IPS-20b (cell line): ENCODE measurements around the gene CCDC88A.
"Not testable (repeated sequence)": the region's sequence is repeated elsewhere in the genome, so short reads cannot be mapped to it uniquely, and the experiment has no call there.

ENCODE experiments used
- H3K27ac ChIP-seq: one replicate; pipeline ENCODE4 v1.5.1; 2013; ENCODE audit warnings: low read length
- H3K27me3 ChIP-seq: 2 replicates; pipeline ENCODE4 v1.6.1; 2013; ENCODE audit warnings: mild to moderate bottlenecking, low read length, inconsistent platforms; ENCODE audit not compliant: insufficient read depth
- H3K36me3 ChIP-seq: 2 replicates; pipeline ENCODE4 v1.6.1; 2013; ENCODE audit warnings: low read depth, mild to moderate bottlenecking, inconsistent platforms, low read length, moderate library complexity; ENCODE audit not compliant: insufficient read depth
- H3K4me1 ChIP-seq: 2 replicates; pipeline ENCODE4 v1.6.1; 2013; ENCODE audit warnings: mild to moderate bottlenecking, control low read depth, inconsistent platforms, low read length, moderate library complexity; ENCODE audit not compliant: insufficient read depth
- H3K4me3 ChIP-seq: 2 replicates; pipeline ENCODE4 v1.5.1; 2013; ENCODE audit warnings: mild to moderate bottlenecking, low read length, inconsistent platforms
- H3K9ac ChIP-seq: 2 replicates; pipeline ENCODE4 v1.6.1; 2013; ENCODE audit warnings: low read depth, mild to moderate bottlenecking, inconsistent platforms, low read length, moderate library complexity
- H3K9me3 ChIP-seq: 2 replicates; pipeline ENCODE4 v1.6.1; 2013; ENCODE audit warnings: mild to moderate bottlenecking, low read depth, low read length, inconsistent platforms; ENCODE audit not compliant: insufficient read depth

CCDC88A gene

DNA sequence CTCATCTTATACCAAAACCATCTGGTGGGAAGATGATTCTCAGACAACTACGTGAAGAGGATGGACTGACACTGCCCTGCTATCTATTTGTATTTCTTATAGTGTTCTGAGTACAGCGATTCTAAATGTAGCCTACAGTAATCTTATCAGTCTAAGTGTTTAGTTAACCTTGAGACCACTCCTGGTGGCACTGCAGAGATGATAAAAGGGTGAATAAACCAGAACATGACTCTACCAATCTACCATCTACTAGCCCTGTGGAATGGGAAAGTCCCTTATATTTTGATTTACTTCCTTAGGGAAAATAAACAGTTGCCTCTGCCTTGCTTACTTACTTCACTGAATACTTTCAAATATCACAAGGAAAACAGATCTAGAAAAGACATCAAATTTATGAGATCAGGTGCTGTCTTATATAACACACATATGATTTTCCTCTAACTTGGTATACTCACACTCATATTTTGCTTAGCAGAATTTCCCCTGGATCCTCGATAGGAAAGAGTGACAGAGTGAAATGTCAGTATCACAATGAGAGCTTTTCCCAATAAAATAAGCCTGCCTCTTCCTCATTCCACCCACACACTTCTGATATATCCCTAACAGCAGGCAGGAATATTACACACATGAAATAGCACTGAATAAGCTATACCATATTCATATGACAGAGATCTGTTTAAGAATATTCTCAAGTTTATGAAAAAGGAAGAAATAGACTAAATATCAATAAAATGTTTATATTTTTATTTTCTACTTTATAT, 92.0 kb downstream of the CCDC88A start:
- peaks cover 60% of the 10 kb centered on the region for H3K36me3 ChIP-seq
- no peak overlapping the region for H3K4me3 ChIP-seq
- no peaks in the 10 kb centered on the region for H3K27me3 ChIP-seq
- no peaks in the 10 kb centered on the region for H3K9me3 ChIP-seq
- H3K4me1 ChIP-seq, result no peaks in the 10 kb centered on the region
- H3K27ac ChIP-seq, result no peak overlapping the region
- H3K9ac ChIP-seq, result no peak overlapping the region

DNA sequence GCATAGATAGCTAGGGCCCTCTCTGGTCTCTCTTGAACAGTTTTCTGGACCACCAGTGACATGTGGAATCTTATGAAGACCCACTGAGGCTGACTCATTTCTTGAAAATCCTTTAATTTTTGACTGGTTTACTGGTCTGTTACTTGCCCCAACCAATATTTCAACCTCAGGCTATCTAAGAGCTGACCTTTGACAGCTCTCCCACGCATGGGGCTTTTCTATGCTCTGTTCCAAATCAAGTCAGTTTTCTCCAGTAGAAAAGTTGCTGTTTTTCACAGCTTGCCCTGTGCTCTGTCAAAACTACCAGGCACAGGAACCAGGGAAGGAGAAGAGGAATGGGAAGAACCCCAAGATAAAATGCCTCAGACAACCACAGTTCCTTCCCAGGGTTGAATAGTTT, 104.7 kb downstream of the CCDC88A start:
- H3K4me1 ChIP-seq, result no peaks in the 10 kb centered on the region
- no peak overlapping the region for H3K4me3 ChIP-seq
- H3K9ac ChIP-seq, result no peak overlapping the region
- H3K27me3 ChIP-seq, result no peaks in the 10 kb centered on the region
- no peaks in the 10 kb centered on the region for H3K9me3 ChIP-seq
- H3K27ac ChIP-seq, result no peak overlapping the region
- peaks cover 90% of the 10 kb centered on the region for H3K36me3 ChIP-seq

DNA sequence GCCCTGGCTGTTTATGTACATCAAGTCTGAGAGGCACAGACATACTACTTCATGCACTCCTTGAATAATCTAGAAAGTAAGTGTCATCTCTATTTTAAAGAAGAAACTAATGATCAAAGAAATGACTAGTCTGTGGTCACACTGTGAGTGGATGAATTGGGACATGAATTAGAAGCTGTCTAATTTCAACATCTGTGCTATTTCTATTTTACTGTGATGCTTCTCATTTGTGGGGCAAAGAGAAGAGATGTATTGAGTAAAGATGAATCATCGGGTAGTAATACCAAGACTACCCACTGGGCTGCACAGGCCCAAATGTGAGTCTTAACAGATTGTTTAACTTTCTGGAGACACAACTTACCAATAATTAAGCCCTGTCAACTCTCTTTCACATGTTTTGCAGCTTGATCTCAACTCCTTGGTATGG, 108.2 kb downstream of the CCDC88A start:
- Histone ChIP-seq H3K27ac (no peak overlapping the region), H3K36me3 (peaks cover 83% of the 10 kb centered on the region), H3K9me3 (no peaks in the 10 kb centered on the region)

DNA sequence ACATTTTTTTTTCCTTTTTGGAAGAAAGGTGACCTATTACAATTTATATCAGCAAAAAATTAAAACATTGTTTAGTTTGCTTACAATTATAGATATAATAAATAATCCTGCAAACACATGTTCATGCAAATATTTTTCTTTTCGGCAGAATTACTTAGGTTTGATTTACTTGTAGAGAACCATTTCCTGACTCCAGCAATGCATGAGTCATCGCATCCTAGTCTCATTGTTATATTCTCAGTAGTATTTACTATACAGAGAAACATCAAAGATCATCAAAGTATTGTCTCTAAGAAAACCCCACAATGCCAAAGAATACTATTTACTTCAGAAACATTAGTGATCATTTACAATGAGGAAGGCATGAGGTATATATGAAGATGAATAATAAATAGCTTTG, 110.2 kb downstream of the CCDC88A start:
- no peak overlapping the region for H3K27ac ChIP-seq
- H3K9me3 ChIP-seq, result no peaks in the 10 kb centered on the region
- no peaks in the 10 kb centered on the region for H3K27me3 ChIP-seq
- no peak overlapping the region for H3K4me3 ChIP-seq
- H3K9ac ChIP-seq, result no peak overlapping the region
- H3K4me1 ChIP-seq, result no peaks in the 10 kb centered on the region
- H3K36me3 ChIP-seq, result peaks cover 76% of the 10 kb centered on the region

More for the DNA sequence above, 108.2 kb downstream of the CCDC88A start:
- H3K27me3 ChIP-seq, result no peaks in the 10 kb centered on the region
- no peak overlapping the region for H3K9ac ChIP-seq
- no peak overlapping the region for H3K4me3 ChIP-seq
- H3K4me1 ChIP-seq, result no peaks in the 10 kb centered on the region

DNA sequence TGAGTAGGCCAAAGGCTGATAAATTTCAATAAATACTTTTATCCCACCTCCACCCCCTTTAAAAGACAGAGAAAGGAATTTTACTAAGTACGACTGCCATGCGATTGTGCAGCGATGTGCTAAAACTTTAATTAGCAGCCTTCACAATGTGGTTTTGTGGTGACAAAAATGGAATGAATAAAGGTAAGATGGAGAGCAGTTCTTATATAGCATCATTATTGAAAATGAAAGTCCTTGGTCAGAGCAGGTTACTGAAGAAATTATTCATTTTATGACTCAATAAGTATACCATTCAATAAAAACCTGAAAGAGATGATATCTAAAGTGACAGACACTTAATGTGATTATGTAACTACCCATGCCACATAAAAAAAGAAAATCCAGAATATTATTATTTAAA, 117.4 kb downstream of the CCDC88A start:
- H3K4me1 ChIP-seq, result no peaks in the 10 kb centered on the region
- no peak overlapping the region for H3K9ac ChIP-seq
- H3K27ac ChIP-seq, result no peak overlapping the region
- peaks cover 71% of the 10 kb centered on the region for H3K36me3 ChIP-seq
- H3K9me3 ChIP-seq, result no peaks in the 10 kb centered on the region
- no peak overlapping the region for H3K4me3 ChIP-seq
- H3K27me3 ChIP-seq, result no peaks in the 10 kb centered on the region

DNA sequence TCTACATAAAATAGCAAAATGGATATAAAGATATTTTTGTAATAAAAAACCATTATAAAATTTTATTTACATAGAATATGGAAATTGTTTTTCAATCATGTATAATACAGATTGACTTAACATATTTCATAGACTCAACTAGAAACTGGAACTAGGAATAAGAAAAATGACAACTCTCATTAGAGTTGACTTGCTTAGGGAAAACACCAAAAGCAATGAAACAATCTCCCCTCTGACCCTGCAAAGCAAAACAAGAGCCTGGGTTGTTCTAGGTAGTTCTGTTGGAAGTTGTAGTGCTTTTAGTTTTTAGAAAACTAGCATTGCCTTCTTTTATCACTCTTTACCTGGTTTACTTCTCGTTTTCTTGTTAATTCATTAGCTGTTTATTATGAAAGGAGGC, 118.4 kb downstream of the CCDC88A start:
- Histone ChIP-seq H3K9me3 (no peaks in the 10 kb centered on the region), H3K36me3 (peaks cover 67% of the 10 kb centered on the region), H3K4me3 (no peak overlapping the region), H3K27ac (no peak overlapping the region), H3K27me3 (no peaks in the 10 kb centered on the region), H3K4me1 (no peaks in the 10 kb centered on the region), H3K9ac (no peak overlapping the region)

DNA sequence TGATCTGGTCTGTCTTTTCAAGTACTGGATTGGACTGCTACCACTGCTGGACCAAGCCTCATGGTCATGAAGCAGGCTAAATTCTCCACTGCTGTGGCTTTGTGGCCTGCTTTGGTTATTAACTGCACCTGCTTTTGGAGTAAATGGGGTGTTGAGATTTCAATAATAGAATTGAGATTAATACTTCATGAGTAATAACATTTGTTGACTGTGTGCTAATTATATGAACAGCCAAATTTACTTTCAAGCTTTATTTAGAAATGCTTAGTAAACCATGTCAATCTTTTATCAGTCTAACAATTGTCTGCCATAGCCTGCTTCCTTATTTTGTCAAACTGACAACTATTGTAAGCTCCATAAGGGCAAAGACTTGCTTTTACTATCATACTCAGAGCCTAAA, 123.3 kb downstream of the CCDC88A start:
- peaks cover 71% of the 10 kb centered on the region for H3K36me3 ChIP-seq
- H3K4me3 ChIP-seq, result no peak overlapping the region
- H3K27ac ChIP-seq, result no peak overlapping the region

DNA sequence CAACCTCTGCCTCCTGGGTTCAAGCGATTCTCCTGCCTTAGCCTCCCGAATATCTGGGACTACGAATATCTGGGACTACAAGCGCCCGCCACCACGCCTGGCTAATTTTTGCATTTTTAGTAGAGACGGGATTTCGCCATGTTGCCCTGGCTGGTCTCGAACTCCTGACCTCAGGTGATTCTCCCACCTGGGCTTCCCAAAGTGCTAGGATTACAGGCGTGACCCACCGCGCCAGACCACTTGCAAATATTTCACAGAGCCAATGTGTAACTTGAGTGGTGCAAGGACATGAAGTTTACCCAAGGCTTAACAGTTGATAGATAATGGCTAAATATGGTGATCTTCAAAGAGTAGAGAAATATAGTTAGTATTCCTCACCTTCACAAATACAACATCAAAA, 136.6 kb downstream of the CCDC88A start:
- Histone ChIP-seq H3K9me3 (no peaks in the 10 kb centered on the region), H3K4me3 (no peak overlapping the region), H3K27me3 (no peaks in the 10 kb centered on the region), H3K9ac (no peak overlapping the region), H3K27ac (no peak overlapping the region), H3K36me3 (no peaks in the 10 kb centered on the region), H3K4me1 (peaks cover 23% of the 10 kb centered on the region)

More for the DNA sequence above, 123.3 kb downstream of the CCDC88A start:
- Histone ChIP-seq H3K9ac (no peak overlapping the region), H3K4me1 (no peaks in the 10 kb centered on the region), H3K9me3 (no peaks in the 10 kb centered on the region), H3K27me3 (no peaks in the 10 kb centered on the region)

DNA sequence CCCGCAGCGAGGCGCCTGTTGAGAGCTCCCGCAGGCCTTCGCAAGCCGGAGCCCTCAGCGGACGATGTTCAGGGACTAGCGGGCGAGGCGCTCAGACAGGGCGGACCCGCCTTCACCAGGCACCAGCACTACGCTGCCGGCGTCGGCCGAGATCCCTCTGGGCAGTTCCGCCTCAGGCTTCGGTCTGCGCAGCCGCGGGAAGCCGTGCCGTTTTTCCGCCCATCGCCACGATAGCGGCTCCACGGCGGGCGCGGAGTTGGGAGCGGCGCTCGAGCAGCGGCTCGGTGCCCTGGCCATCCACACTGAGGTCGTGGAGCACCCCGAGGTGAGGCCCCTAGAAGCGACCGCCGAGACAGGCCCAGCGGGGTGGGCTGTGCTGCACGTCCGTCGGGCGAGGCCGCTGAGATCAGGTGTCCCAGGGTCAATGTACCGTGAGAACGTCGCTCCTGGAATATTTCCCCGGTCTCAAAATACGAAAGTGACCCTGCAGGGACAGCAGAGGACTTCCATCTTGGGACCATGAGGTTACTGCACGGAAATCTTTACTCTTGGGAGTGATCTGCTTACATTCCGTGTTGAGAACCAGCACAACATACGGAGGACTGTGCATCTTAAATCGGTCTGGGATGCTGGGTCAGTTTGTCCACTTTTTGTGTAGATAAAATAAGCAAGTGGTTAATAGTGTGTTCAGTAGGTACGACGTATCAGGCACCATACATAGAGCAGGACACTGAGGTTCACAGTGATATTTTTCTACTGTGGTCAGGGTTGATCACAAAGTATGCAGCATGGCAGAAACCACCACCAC, 137.3 kb downstream of the CCDC88A start:
- no peaks in the 10 kb centered on the region for H3K36me3 ChIP-seq
- H3K4me3 ChIP-seq, result peak overlapping the region; percentile 68
- peak overlapping the region; percentile 73; the same call in 1 of the 2 replicates for H3K9ac ChIP-seq
- no peaks in the 10 kb centered on the region for H3K27me3 ChIP-seq
- H3K4me1 ChIP-seq, result peaks cover 23% of the 10 kb centered on the region
- H3K9me3 ChIP-seq, result no peaks in the 10 kb centered on the region
- H3K27ac ChIP-seq, result peak overlapping the region; percentile 32

DNA sequence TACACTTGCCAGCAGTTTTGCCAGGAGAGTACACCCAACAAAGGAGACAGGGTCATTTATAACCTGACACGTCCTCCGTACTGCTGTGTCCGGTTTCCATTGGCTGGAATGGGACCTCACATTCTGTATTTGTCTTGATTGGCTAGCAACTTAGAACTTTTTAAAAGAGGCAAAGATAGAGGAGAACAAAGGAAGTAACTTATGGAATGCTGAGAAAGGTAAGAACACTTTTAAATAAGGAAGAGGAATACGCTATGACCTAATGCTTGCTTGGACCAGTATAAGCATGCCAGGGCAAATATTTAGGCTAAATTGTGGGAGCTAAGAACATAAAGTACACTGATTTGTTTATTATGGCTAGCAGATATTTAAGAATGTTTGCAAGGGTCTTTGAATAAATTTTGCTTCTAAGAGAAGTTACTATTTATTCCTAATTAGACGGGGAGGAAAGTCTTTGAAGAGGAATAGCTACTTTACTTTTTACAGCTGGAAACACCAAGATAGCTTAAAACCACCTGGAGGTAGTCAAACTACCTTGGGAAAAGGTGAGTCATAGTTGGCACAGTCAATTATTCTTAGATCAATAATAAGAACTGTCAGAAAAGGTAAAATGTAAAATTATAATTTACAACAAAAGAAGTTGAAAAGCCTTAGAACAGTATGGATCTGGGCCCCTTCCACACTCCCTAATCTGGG, 138.7 kb downstream of the CCDC88A start:
- Histone ChIP-seq H3K9ac (peak overlapping the region; percentile 74), H3K27ac (peak overlapping the region; percentile 62), H3K4me1 (peaks cover 23% of the 10 kb centered on the region)
- H3K36me3 ChIP-seq, H3K4me3 ChIP-seq, H3K27me3 ChIP-seq, H3K9me3 ChIP-seq: not testable (repeated sequence)

DNA sequence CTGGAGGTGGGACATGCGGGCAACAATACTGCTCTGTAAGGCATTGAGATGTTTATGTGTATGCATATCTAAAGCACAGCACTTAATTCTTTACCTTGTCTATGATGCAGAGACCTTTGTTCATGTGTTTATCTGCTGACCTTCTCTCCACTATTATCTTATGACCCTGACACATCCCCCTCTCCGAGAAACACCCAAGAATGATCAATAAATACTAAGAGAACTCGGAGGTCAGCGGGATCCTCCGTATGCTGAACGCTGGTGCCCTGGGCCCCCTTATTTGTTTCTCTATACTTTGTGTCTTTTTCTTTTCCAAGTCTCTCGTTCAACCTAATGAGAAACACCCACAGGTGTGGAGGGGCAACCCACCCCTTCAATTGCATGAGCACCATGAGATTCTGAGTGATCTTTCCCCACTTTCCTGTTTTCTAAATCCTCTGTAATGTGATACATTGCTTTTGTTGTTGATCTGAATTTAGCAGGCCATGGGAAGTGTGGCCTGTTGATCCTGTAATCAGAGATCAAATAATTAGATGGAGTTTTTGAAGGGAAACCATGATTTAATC, 139.7 kb downstream of the CCDC88A start:
- H3K9me3 ChIP-seq, H3K27me3 ChIP-seq, H3K36me3 ChIP-seq: not testable (repeated sequence)
- H3K27ac ChIP-seq, result peak overlapping the region; percentile 62
- peak overlapping the region; percentile 74 for H3K9ac ChIP-seq
- peaks cover 23% of the 10 kb centered on the region for H3K4me1 ChIP-seq
- H3K4me3 ChIP-seq, result peak overlapping the region; percentile 53
